ENCODE measurements around the gene JDP2.

The JDP2 gene, protein sequence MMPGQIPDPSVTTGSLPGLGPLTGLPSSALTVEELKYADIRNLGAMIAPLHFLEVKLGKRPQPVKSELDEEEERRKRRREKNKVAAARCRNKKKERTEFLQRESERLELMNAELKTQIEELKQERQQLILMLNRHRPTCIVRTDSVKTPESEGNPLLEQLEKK

DNA sequence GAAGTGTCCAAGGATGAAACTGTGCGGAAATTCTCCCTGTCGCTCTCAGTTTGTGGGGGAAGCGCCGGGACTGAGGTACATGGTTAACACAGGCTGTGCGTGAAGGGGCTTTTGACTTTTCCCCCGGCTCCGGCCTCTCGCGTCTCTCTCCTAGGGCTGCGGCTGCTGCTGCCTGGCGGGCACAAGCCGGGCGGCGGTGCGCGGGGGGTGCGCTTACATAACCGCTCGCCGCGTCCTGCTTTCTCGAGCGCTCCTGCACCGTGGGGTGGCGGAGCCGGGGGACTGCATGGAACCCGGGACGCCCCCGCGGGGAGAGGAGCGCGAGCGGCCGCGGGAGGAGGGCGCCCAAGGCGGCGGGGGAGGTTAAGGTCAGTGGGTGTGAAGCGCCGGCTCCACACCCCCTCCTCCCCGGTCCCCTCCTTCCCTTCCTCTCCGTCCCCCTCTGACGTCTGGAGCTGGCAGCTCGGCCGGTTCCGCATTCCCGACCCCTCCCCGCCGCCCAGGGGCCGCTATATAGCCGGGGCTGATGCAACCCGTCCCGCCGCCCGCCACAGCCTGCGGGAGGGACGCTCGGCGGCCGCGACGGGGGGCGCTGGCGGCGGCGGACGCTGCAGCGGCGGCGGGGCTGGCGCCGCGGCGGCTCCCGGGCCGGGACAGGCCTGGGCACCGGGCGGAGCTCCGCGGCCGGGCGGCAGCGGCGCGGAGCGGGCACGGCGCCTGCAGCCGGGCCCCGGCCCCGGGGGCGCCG, at the start of gene JDP2:
JDP2 (plus strand) TSS at position 541 of the 748 bp plus-strand sequence. CDS start 9,899 bp downstream, outside the sequence.
- no peaks in the 10 kb centered on the region for H3K79me2 ChIP-seq (ENCODE audit: insufficient read depth, low read depth)
- no peaks in the 10 kb centered on the region for H3K36me3 ChIP-seq (ENCODE audit: insufficient read depth)
- H3K4me1 ChIP-seq (ENCODE audit: low read depth, poor library complexity, severe bottlenecking): peaks cover 17% of the 10 kb centered on the region
- H3K9ac ChIP-seq: no peak within 1 kb of the TSS; the same call in 1 of the 2 replicates
- H3K27me3 ChIP-seq (ENCODE audit: insufficient read depth, low read depth): 0 out of 2 replicates have a peak, but pooled peaks cover 4% of the 10 kb centered on the region
- no peaks in the 10 kb centered on the region for H4K20me1 ChIP-seq (ENCODE audit: insufficient read depth)
- peak within 1 kb of the TSS; percentile 64 for H3K4me2 ChIP-seq
- TF ChIP-seq, protein P1, sequence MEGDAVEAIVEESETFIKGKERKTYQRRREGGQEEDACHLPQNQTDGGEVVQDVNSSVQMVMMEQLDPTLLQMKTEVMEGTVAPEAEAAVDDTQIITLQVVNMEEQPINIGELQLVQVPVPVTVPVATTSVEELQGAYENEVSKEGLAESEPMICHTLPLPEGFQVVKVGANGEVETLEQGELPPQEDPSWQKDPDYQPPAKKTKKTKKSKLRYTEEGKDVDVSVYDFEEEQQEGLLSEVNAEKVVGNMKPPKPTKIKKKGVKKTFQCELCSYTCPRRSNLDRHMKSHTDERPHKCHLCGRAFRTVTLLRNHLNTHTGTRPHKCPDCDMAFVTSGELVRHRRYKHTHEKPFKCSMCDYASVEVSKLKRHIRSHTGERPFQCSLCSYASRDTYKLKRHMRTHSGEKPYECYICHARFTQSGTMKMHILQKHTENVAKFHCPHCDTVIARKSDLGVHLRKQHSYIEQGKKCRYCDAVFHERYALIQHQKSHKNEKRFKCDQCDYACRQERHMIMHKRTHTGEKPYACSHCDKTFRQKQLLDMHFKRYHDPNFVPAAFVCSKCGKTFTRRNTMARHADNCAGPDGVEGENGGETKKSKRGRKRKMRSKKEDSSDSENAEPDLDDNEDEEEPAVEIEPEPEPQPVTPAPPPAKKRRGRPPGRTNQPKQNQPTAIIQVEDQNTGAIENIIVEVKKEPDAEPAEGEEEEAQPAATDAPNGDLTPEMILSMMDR (conservative IDR thresholded peaks at IDR 0.05; ENCODE audit: low read depth, low read length): no peak
- H3K27ac ChIP-seq: no peak within 1 kb of the TSS
- peak within 1 kb of the TSS; percentile 69 for H2AFZ ChIP-seq (ENCODE audit: low read depth)
- no peak within 1 kb of the TSS for H3K4me3 ChIP-seq (IDR thresholded peaks at IDR 0.05; ENCODE audit: insufficient read depth, low read depth, low read length)

DNA sequence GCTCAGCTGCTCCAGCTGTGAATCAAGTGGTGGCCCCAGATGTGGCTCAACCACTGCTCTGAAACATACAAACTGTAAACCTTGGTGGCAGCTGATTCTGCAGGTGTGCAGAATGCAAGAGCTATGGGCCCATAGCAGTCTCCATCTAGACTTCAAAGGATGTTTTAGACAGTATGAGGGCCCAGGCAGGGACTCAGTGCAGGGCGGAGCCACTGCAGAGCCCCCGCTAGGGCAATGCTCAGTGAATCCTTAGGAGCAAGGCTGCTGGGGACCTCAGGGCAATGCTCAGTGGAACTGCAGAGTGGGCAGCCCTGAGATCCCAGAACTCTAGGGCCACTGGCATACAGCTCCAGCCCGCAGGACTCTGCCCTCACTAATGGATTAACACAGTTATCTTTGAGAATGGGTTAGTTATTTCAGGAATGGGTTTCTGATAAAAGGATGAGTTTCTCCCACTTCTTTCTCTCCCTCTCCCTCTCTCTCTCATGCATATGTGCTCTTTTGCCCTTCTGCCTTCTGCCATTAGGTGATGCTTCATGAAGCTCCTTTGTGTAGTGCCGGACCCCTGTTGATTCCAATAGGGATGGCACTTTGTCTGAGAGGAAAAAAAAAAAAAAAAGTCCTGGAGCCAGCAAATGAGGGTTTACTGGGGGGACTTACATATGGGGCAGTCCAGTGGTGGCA, 48.4 kb upstream of the JDP2 start:
- Histone ChIP-seq H3K9ac (no peak overlapping the region), H3K27me3 (ENCODE audit: insufficient read depth, low read depth) (no peaks in the 10 kb centered on the region), H2AFZ (ENCODE audit: low read depth) (no peak overlapping the region), H3K79me2 (ENCODE audit: insufficient read depth, low read depth) (no peaks in the 10 kb centered on the region), H3K4me2 (no peak overlapping the region), H3K4me1 (ENCODE audit: low read depth, poor library complexity, severe bottlenecking) (no peaks in the 10 kb centered on the region), H4K20me1 (ENCODE audit: insufficient read depth) (no peaks in the 10 kb centered on the region), H3K36me3 (ENCODE audit: insufficient read depth) (no peaks in the 10 kb centered on the region), H3K4me3 (IDR thresholded peaks at IDR 0.05; ENCODE audit: insufficient read depth, low read depth, low read length) (no peak overlapping the region), H3K27ac (no peak overlapping the region)
- TF ChIP-seq, protein P1 (conservative IDR thresholded peaks at IDR 0.05; ENCODE audit: low read depth, low read length): no peak

DNA sequence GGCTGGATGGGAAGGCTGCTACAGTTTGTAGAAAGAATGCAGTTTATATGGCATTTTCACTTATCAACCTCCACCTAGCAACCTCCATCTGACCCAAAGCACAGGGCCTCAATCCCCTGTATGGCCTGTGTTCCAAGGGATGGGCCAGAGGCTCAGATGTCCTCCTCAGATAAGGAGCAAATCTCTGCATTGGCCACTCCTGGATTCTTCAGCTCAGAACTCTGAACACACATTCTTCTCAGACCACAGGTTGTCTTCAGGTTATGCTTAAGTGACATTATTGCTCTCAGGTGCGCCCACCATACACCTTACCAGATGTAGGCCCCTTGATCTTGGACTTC, 47.9 kb upstream of the JDP2 start:
- H3K27ac ChIP-seq: no peak overlapping the region
- H3K79me2 ChIP-seq (ENCODE audit: insufficient read depth, low read depth): no peaks in the 10 kb centered on the region
- no peaks in the 10 kb centered on the region for H4K20me1 ChIP-seq (ENCODE audit: insufficient read depth)
- TF ChIP-seq, protein P1 (conservative IDR thresholded peaks at IDR 0.05; ENCODE audit: low read depth, low read length): no peak
- no peak overlapping the region for H3K9ac ChIP-seq
- H2AFZ ChIP-seq (ENCODE audit: low read depth): no peak overlapping the region
- no peaks in the 10 kb centered on the region for H3K36me3 ChIP-seq (ENCODE audit: insufficient read depth)
- H3K4me3 ChIP-seq (IDR thresholded peaks at IDR 0.05; ENCODE audit: insufficient read depth, low read depth, low read length): no peak overlapping the region
- no peaks in the 10 kb centered on the region for H3K27me3 ChIP-seq (ENCODE audit: insufficient read depth, low read depth)
- H3K4me2 ChIP-seq: no peak overlapping the region
- no peaks in the 10 kb centered on the region for H3K4me1 ChIP-seq (ENCODE audit: low read depth, poor library complexity, severe bottlenecking)

DNA sequence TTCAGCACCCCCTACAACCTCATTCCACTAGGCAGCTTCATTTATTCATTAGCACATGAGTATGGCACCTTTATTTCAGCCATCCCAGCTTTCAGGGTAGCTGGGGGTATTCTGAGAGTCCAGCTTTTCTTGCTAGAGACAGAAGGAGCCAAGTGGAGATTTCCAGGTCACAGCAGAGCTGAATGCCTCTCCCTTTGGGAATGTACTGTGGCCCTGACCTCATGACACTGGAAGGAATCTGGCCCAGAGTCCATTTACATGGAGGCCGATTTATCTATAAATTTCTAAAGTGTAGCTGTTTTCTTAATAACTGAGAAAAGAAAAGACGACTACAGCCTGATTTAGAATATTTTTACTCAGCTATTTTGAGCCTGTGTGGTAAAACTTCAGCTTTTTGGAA, 47.2 kb upstream of the JDP2 start:
- TF ChIP-seq, protein P1 (conservative IDR thresholded peaks at IDR 0.05; ENCODE audit: low read depth, low read length): no peak
- no peak overlapping the region for H3K4me3 ChIP-seq (IDR thresholded peaks at IDR 0.05; ENCODE audit: insufficient read depth, low read depth, low read length)
- no peaks in the 10 kb centered on the region for H3K27me3 ChIP-seq (ENCODE audit: insufficient read depth, low read depth)
- H3K36me3 ChIP-seq (ENCODE audit: insufficient read depth): no peaks in the 10 kb centered on the region
- H2AFZ ChIP-seq (ENCODE audit: low read depth): no peak overlapping the region
- H4K20me1 ChIP-seq (ENCODE audit: insufficient read depth): no peaks in the 10 kb centered on the region
- H3K4me1 ChIP-seq (ENCODE audit: low read depth, poor library complexity, severe bottlenecking): no peaks in the 10 kb centered on the region
- H3K27ac ChIP-seq: no peak overlapping the region
- H3K79me2 ChIP-seq (ENCODE audit: insufficient read depth, low read depth): no peaks in the 10 kb centered on the region
- no peak overlapping the region for H3K9ac ChIP-seq
- H3K4me2 ChIP-seq: no peak overlapping the region

Data from KMS-11 (cell line).